Caco-2 (cell line): ENCODE data around the gene CCM2. TPM values are rescaled to one million over a fixed set of nuclear protein-coding genes. Genes with fewer than 3 reads are reported as not detected.

Experiments used
- BruUV-seq: library from RNA; stranded (reverse); fragments of 400-500 nt; replicated peaks from 2 replicates; lab custom pipeline; 2021; lab: Mats Ljungman, UMichigan
- CTCF ChIA-PET: fragments of 300-600 bp; sonication (Branson Sonifier 250); formaldehyde crosslinking; loops from one replicate; lab custom pipeline; 2022; ENCODE audit warnings: antibody characterized with exemption; lab: Charles Lee
- POLR2A ChIA-PET: fragments of 300-600 bp; sonication (Branson Sonifier 250); formaldehyde crosslinking; loops from one replicate; lab custom pipeline; 2022; ENCODE audit warnings: antibody characterized with exemption; lab: Charles Lee
- DNase-seq, 2 experiments: peaks; one replicate each; pipeline versions ENCODE4 v3.0.0 to v3.0.0-alpha.2; 2020 to 2022
- H3K27me3 ChIP-seq: replicated peaks from 2 replicates; pipeline ENCODE4 v1.6.0; 2011; ENCODE audit warnings: low read length; ENCODE audit not compliant: control insufficient read depth, insufficient read depth
- H3K36me3 ChIP-seq: 2 replicates; pipeline ENCODE4 v1.5.1; 2011; ENCODE audit warnings: low read length; ENCODE audit not compliant: control insufficient read depth, insufficient read depth
- H3K4me1 ChIP-seq: fragments of 250-450 bp; sonication (Bioruptor Pico); 2 replicates; pipeline ENCODE4 v1.5.1; 2020; ENCODE audit warnings: mild to moderate bottlenecking
- H3K4me3 ChIP-seq: 2 replicates; pipeline ENCODE4 v1.5.1; 2011; ENCODE audit warnings: low read depth, mild to moderate bottlenecking, control low read depth, low read length
- H3K9me3 ChIP-seq: fragments of 250-450 bp; sonication (Bioruptor Pico); 2 replicates; pipeline ENCODE4 v1.5.1; 2020; ENCODE audit warnings: mild to moderate bottlenecking, moderate library complexity
- H3K27ac Mint-ChIP-seq: one replicate; pipeline ENCODE4 v1.8.0; 2022; ENCODE audit warnings: mixed read lengths; ENCODE audit not compliant: unreplicated experiment
- H3K27me3 Mint-ChIP-seq: one replicate; pipeline ENCODE4 v1.8.0; 2022; ENCODE audit warnings: mixed read lengths; ENCODE audit not compliant: insufficient read depth, unreplicated experiment
- H3K36me3 Mint-ChIP-seq: one replicate; pipeline ENCODE4 v1.8.0; 2022; ENCODE audit warnings: mild to moderate bottlenecking, mixed read lengths; ENCODE audit not compliant: insufficient read depth, unreplicated experiment
- H3K4me1 Mint-ChIP-seq: one replicate; pipeline ENCODE4 v1.8.0; 2022; ENCODE audit warnings: low read depth, mixed read lengths; ENCODE audit not compliant: unreplicated experiment
- H3K4me3 Mint-ChIP-seq: one replicate; pipeline ENCODE4 v1.8.0; 2022; ENCODE audit warnings: mild to moderate bottlenecking, moderate library complexity, mixed read lengths; ENCODE audit not compliant: unreplicated experiment
- H3K9me3 Mint-ChIP-seq: one replicate; pipeline ENCODE4 v1.8.0; 2022; ENCODE audit warnings: mixed read lengths; ENCODE audit not compliant: unreplicated experiment
- intact Hi-C: fragments of 100-400 bp; cut with micrococcal nuclease; formaldehyde crosslinking; loops from one replicate; pipeline ENCODE4 v1.10.0; 2022; ENCODE audit not compliant: unreplicated experiment
- total RNA-seq: library from RNA; stranded (reverse); gene quantifications from 2 replicates; pipeline ENCODE4 v1.2.3, GENCODE V29; 2022
- TF ChIP-seq, protein P1 (sequence below), 2 experiments: fragments of 200-600 bp in 1 of 2; IDR thresholded peaks; 1 replicate in 1 of 2; 2 replicates in 1 of 2; pipeline versions ENCODE4 v1.5.1 to v1.8.0; 2011 to 2022; ENCODE audit warnings: antibody characterized with exemption in 1 of 2, control low read depth in 1 of 2, inconsistent platforms in 1 of 2, low read depth in 1 of 2, low read length in 1 of 2, mild to moderate bottlenecking in 1 of 2, moderate library complexity in 1 of 2; ENCODE audit not compliant: insufficient read depth in 1 of 2, severe bottlenecking in 1 of 2, unreplicated experiment in 1 of 2

CCM2 gene
- total RNA-seq, 1 experiment from 2014 or later = 28.2 TPM

DNA sequence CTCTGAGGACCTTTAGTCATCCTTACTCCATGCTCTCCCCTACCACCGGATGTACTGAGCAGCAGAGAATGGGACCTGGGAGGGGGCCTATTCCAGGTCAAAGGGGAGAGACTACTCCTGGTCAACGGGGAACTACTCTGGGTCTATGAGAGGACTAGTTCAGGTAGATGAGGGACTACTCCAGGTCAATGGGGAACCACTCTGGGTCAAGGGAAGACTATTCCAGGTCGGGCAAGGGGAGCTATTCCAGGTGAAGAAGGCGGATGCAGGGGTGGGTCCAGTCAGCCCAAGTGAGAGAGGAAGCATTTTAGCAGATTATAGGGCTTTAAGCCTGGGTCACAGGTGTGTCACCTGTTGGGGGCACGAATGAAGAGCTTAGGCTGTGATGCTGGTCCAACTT is 35.4 kb downstream of the CCM2 start:
- Histone ChIP-seq H3K27me3 (no peaks in the 10 kb centered on the region), H3K4me1 (peaks cover 9% of the 10 kb centered on the region), H3K9me3 (no peaks in the 10 kb centered on the region), H3K36me3 (no peaks in the 10 kb centered on the region), H3K4me3 (no peak overlapping the region)
- Mint-ChIP-seq H3K4me1 (peaks cover 16% of the 10 kb centered on the region), H3K4me3 (no peak overlapping the region), H3K9me3 (no peaks in the 10 kb centered on the region), H3K27me3 (no peaks in the 10 kb centered on the region), H3K36me3 (peaks cover 5% of the 10 kb centered on the region), H3K27ac (peak overlapping the region; percentile 63)
- intact Hi-C loops = no loop called here
- ChIA-PET CTCF (no interaction called here), POLR2A (interaction anchor here (1.1 kb wide), 1 partner anchor 36 kb away, joined by 5 read pairs; no protein-coding TSS in a partner anchor)
- no TSS peak for BruUV-seq
- no peak for DNase-seq
- TF ChIP-seq, protein P1, sequence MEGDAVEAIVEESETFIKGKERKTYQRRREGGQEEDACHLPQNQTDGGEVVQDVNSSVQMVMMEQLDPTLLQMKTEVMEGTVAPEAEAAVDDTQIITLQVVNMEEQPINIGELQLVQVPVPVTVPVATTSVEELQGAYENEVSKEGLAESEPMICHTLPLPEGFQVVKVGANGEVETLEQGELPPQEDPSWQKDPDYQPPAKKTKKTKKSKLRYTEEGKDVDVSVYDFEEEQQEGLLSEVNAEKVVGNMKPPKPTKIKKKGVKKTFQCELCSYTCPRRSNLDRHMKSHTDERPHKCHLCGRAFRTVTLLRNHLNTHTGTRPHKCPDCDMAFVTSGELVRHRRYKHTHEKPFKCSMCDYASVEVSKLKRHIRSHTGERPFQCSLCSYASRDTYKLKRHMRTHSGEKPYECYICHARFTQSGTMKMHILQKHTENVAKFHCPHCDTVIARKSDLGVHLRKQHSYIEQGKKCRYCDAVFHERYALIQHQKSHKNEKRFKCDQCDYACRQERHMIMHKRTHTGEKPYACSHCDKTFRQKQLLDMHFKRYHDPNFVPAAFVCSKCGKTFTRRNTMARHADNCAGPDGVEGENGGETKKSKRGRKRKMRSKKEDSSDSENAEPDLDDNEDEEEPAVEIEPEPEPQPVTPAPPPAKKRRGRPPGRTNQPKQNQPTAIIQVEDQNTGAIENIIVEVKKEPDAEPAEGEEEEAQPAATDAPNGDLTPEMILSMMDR (IDR thresholded peaks at IDR 0.05; ENCODE audit: insufficient read depth in 1 of 2, low read depth in 1 of 2, low read length in 1 of 2, severe bottlenecking in 1 of 2, unreplicated experiment in 1 of 2) = no peak

DNA sequence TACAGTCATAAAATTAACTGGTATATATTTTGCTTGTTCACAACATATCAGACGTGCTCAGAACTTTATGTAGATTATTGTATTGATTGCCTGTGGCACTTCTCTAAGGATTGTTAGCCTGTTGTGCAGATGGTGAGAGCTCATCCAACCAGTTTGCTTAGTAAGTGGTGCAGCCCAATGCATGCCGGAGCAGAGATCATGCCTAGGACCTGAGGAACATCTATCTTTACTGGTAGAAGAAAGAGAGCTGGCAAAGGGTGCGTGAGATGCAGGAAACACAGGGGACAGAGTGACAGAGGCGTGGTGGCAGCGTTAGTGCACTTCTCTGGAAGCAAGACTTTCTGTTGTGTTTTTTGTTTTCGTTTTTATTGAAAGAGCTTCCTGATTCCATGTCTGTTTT is 35.9 kb downstream of the CCM2 start:
- CTCF ChIA-PET = no interaction called here
- peaks cover 9% of the 10 kb centered on the region for H3K4me1 ChIP-seq

DNA sequence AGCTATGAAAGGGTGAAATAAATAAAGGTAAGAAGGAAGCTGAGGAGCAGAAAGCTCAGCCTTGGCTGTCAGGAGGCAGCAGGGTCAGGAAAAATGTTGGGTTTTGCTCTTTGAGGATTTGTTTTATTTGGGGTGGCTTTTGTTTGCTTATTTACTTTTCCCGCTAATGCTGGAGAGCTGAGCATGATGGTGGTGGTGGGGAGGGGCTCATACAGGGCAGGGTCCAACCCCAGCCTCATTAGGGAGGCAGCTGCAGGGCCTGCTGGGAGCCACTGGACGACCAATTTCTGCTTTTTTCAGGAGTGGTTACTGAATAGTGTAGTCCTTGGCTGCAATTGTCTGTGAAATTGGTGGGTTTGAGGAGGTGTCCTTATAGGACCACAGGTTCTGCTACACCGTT is 36.3 kb downstream of the CCM2 start:
- intact Hi-C loops = no loop called here
- Mint-ChIP-seq H3K4me1 (peaks cover 16% of the 10 kb centered on the region), H3K27me3 (no peaks in the 10 kb centered on the region), H3K36me3 (peaks cover 5% of the 10 kb centered on the region), H3K9me3 (no peaks in the 10 kb centered on the region), H3K4me3 (peak overlapping the region; percentile 47), H3K27ac (peak overlapping the region; percentile 63)
- TF ChIP-seq, protein P1 (IDR thresholded peaks at IDR 0.05; ENCODE audit: insufficient read depth in 1 of 2, low read depth in 1 of 2, low read length in 1 of 2, severe bottlenecking in 1 of 2, unreplicated experiment in 1 of 2) = no peak
- peaks cover 9% of the 10 kb centered on the region for H3K4me1 ChIP-seq
- no peaks in the 10 kb centered on the region for H3K27me3 ChIP-seq
- no peak overlapping the region for H3K4me3 ChIP-seq
- CTCF ChIA-PET = no interaction called here
- POLR2A ChIA-PET = interaction anchor here (1.1 kb wide), 1 partner anchor 37 kb away, joined by 5 read pairs; no protein-coding TSS in a partner anchor
- peak in 1 of 2 experiments; percentile 32 for DNase-seq
- no peaks in the 10 kb centered on the region for H3K9me3 ChIP-seq
- H3K36me3 ChIP-seq = no peaks in the 10 kb centered on the region
- no TSS peak for BruUV-seq

More for the DNA sequence above, 35.9 kb downstream of the CCM2 start:
- no peak for DNase-seq
- Mint-ChIP-seq H3K27ac (peak overlapping the region; percentile 63), H3K4me1 (peaks cover 16% of the 10 kb centered on the region), H3K27me3 (no peaks in the 10 kb centered on the region), H3K9me3 (no peaks in the 10 kb centered on the region), H3K4me3 (peak overlapping the region; percentile 47), H3K36me3 (peaks cover 5% of the 10 kb centered on the region)
- TF ChIP-seq, protein P1 (IDR thresholded peaks at IDR 0.05; ENCODE audit: insufficient read depth in 1 of 2, low read depth in 1 of 2, low read length in 1 of 2, severe bottlenecking in 1 of 2, unreplicated experiment in 1 of 2) = no peak
- Histone ChIP-seq H3K36me3 (no peaks in the 10 kb centered on the region), H3K9me3 (no peaks in the 10 kb centered on the region), H3K4me3 (no peak overlapping the region), H3K27me3 (no peaks in the 10 kb centered on the region)
- BruUV-seq = no TSS peak
- POLR2A ChIA-PET = interaction anchor here (1.1 kb wide), 1 partner anchor 36 kb away, joined by 5 read pairs; no protein-coding TSS in a partner anchor
- intact Hi-C loops = no loop called here
